Measurements from ENCODE around the gene EPB41L2.

DNA sequence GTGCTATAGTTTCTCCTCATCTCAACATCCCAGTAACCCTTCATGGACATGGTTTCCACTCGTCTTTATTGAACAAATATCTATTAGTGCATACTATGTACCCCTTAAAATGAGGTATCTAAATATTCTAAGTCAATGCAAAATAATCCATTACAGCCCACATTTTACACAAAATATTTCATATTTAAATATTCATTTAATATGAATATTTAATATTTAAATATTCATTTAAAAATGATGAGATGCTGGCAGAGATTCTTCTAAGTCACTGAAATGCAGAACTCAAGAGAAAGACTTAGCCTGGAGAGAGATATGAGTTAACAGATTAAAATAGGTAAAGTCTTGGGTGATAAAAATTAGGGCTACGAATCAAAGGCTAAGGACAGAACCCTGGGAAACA is 17.9 kb downstream of the EPB41L2 start:
- TF ChIP-seq REST (IDR thresholded peaks at IDR 0.05; ENCODE audit: insufficient read depth in 1 of 2, low read depth in 2 of 2, low read length in 1 of 2) (no peak), CTCF (IDR thresholded peaks at IDR 0.05) (no peak)
